Measurements from ENCODE around the gene IRAK2. TPM values are rescaled to one million over a fixed set of nuclear protein-coding genes. Genes with fewer than 3 reads are reported as not detected.

IRAK2 gene
- total and polyA plus RNA-seq, 3 experiments from 2014 or later = 5.0 to 10.3 (median 5.1) TPM

DNA sequence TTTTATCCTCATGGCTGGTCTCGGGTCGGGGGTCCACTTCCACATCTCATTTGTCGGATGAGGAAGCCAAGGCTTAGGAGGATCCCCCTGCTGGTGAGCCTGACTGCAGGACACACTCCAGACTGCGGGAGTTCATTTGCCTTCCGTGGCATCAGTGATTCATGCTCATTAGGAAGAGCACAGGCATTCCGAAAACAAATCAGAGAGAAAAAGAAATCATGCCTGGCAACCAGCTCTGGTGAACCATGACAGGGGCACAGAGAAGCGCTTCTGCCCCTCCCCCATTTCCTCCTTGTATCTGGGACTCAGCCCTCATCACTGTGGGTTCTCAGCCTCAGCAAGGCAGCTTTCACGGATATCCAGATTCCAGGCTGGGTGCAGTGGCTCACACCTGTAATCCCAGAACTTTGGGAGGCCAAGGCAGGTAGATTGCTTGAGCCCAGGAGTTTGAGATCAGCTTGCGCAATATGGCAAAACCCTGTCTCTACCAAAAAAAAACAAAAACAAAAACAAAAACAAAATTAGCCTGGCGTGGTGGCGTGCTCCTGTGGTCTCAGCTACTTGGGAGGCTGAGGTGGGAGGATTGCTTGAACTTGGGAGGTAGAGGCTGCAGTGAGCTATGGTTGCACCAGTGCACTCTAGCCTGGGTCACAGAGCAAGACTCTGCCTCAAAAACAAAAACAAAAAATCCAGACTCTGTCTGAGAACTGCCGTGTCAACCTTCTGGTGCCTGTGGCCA lies 28.4 kb downstream of the IRAK2 start:
- Mint-ChIP-seq H3K4me3 (peak overlapping the region; percentile 67 to 88 (median 84)), H3K4me1 (peaks cover 76 to 84% (median 79%) of the 10 kb centered on the region in 3 donors), H3K36me3 (peaks cover 0 to 4% (median 0%) of the 10 kb centered on the region in 3 donors), H3K27me3 (no peaks in the 10 kb centered on the region), H3K27ac (peak overlapping the region; percentile 98 to 99 (median 98)), H3K9me3 (no peaks in the 10 kb centered on the region)
- Histone ChIP-seq H3K27me3 (ENCODE audit: insufficient read depth, low read length, poor library complexity, severe bottlenecking) (no peaks in the 10 kb centered on the region), H3K4me3 (ENCODE audit: low read length) (peak overlapping the region; percentile 34), H3K9me3 (ENCODE audit: low read length) (no peaks in the 10 kb centered on the region), H3K27ac (ENCODE audit: low read depth, low read length) (peak overlapping the region; percentile 74), H3K4me1 (ENCODE audit: insufficient read depth, low read length) (peaks cover 91% of the 10 kb centered on the region), H3K36me3 (ENCODE audit: insufficient read depth, low read length) (no peaks in the 10 kb centered on the region)
- POLR2A ChIA-PET = interaction anchor here (0.6 to 1.9 kb wide), 2 partner anchors 49 kb away, joined by 6 to 7 read pairs; no protein-coding TSS in a partner anchor
- DNase-seq = peak; percentile 18 to 67 (median 42)
- CTCF ChIA-PET = interaction anchor here (1.2 to 3.1 kb wide), 7 partner anchors 11 to 71 kb away, joined by 3 to 16 read pairs (median 5); partner anchors contain the start of gene IRAK2

DNA sequence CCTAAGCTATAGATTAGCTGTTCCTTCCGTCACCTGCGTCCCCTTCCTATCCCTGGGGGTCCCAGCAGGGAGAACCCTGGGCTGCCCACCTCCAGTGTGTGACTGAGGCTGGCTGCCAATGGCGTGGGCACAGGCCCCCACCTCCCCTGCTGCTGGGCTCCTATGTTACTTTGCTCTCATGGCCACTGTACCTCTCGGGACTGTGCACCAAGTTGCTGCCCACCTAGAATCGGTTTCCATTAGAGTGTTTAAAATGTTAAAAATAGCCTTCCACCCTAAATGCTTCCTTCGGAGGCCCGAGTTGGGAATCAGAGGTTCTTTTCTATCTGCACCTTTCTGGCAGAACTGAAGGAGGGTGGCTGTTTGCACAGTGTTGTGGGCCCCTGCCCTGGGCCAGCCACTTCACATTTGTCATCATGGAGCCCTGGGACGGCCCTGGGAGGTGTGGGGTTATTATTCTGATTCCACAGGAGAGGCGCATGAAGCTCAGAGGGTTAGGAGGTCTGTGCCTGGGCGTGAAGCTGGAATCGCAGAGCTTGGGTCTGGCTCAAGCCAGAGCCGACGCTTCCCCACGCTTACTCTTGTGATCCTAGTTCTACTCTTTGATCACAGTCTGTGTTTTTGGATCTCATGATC lies 29.1 kb downstream of the IRAK2 start:
- peak overlapping the region; percentile 98 to 99 (median 98) for H3K27ac Mint-ChIP-seq
- Histone ChIP-seq H3K27ac (ENCODE audit: low read depth, low read length) (peak overlapping the region; percentile 74), H3K36me3 (ENCODE audit: insufficient read depth, low read length) (no peaks in the 10 kb centered on the region), H3K4me3 (ENCODE audit: low read length) (peak overlapping the region; percentile 57), H3K27me3 (ENCODE audit: insufficient read depth, low read length, poor library complexity, severe bottlenecking) (no peaks in the 10 kb centered on the region), H3K9me3 (ENCODE audit: low read length) (no peaks in the 10 kb centered on the region), H3K4me1 (ENCODE audit: insufficient read depth, low read length) (peaks cover 95% of the 10 kb centered on the region)
- ChIA-PET CTCF (interaction anchor here (0.7 to 3.1 kb wide), 16 partner anchors 8 to 261 kb away, joined by 3 to 16 read pairs (median 4); partner anchors contain the start of genes IRAK2, TATDN2 and VHL), POLR2A (interaction anchor here (0.6 to 1.9 kb wide), 8 partner anchors 25 to 1630 kb away, joined by 3 to 9 read pairs (median 4); partner anchors contain the start of genes MTMR14 and TATDN2)
- no peaks in the 10 kb centered on the region for H3K27me3 Mint-ChIP-seq
- peaks cover 0 to 2% (median 0%) of the 10 kb centered on the region in 3 donors for H3K36me3 Mint-ChIP-seq
- peaks cover 82 to 88% (median 83%) of the 10 kb centered on the region in 3 donors for H3K4me1 Mint-ChIP-seq
- DNase-seq = no peak
- H3K9me3 Mint-ChIP-seq = no peaks in the 10 kb centered on the region
- peak overlapping the region; percentile 67 to 88 (median 84) for H3K4me3 Mint-ChIP-seq

DNA sequence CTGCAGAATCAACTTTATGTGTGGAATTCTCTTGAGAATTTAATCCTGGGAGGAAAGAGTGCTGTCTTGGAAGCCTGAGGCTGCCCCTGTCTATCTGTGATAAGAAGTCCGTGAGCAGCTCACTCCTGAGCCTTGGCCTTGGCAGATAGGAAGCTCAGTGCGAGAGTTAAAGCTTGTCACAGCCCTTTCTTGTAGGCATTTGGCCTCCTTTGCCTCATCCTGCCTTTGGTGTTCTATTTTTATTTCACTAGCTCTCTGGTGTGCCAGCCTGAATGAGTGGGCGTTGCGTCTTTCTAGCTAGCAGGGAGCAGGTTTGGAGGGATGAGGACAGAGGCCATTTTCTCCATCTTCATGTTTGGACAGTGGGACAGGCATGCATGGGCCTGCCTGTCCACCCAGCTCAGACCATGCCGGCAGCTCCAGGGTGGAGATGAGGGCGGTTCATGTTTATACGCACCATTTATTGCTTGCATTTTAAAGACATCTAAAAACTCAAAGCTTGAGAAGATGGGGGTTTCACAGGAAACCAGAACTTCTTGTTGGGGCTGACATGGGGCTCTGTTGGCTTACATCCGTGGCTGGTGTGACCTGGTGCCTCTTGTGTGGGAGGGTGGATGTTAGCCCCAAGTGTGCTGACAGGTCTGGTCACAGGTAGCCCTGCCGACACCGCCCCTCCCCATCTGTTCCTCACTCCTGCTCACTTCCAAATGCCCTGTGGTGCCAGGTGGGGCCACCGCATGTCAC lies 29.8 kb downstream of the IRAK2 start:
- Histone ChIP-seq H3K36me3 (ENCODE audit: insufficient read depth, low read length) (no peaks in the 10 kb centered on the region), H3K9me3 (ENCODE audit: low read length) (no peaks in the 10 kb centered on the region), H3K27me3 (ENCODE audit: insufficient read depth, low read length, poor library complexity, severe bottlenecking) (no peaks in the 10 kb centered on the region), H3K27ac (ENCODE audit: low read depth, low read length) (peak overlapping the region; percentile 74), H3K4me3 (ENCODE audit: low read length) (peak overlapping the region; percentile 57), H3K4me1 (ENCODE audit: insufficient read depth, low read length) (peaks cover 95% of the 10 kb centered on the region)
- Mint-ChIP-seq H3K27ac (peak overlapping the region; percentile 98 to 99 (median 98)), H3K4me1 (peaks cover 82 to 88% (median 83%) of the 10 kb centered on the region in 3 donors), H3K36me3 (no peaks in the 10 kb centered on the region), H3K27me3 (no peaks in the 10 kb centered on the region), H3K4me3 (peak overlapping the region; percentile 52 to 88 (median 84)), H3K9me3 (no peaks in the 10 kb centered on the region)
- ChIA-PET CTCF (interaction anchor here (0.7 to 3.1 kb wide), 17 partner anchors 8 to 262 kb away, joined by 3 to 16 read pairs (median 4); partner anchors contain the start of genes IRAK2, TATDN2 and VHL), POLR2A (interaction anchor here (0.6 to 1.9 kb wide), 11 partner anchors 8 to 1629 kb away, joined by 3 to 12 read pairs (median 4); partner anchors contain the start of genes MTMR14, TATDN2 and VHL)
- peak; percentile 44 to 79 (median 73) for DNase-seq

DNA sequence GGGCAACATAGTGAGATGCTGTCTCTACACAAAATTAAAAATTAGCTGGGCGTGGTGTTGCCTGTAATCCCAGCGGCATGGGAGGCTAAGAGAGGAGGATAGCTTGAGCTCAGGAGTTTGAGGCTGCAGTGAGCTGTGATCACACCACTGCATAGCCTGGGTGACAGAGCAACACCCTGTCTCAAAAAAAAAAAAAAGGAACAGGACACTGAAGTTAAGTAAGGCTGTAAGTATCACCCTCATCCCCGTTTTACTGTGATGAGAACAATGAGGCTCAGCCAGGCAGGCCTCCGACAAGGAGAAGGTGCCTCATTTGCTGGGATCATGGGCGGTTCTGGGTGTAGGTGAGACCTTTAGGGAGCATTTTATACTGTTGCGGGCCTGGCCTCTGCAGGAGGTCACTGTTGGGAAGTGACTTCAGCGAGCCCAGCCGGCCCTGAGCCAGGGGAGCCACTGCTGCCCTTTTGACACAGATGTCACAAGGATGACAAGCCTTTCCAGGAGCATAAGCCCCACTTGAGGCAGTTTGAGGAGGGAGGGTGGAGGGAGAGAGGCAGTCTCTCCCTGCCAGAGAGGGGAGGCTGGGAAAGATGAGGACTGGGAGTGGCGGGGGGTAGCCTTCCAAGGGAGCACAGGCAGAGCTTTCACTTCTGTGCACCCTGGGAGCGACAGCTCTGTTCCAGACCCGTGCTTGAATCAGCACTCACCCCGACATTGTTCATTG lies 30.8 kb downstream of the IRAK2 start:
- Histone ChIP-seq H3K27me3 (ENCODE audit: insufficient read depth, low read length, poor library complexity, severe bottlenecking) (no peaks in the 10 kb centered on the region), H3K4me1 (ENCODE audit: insufficient read depth, low read length) (peaks cover 94% of the 10 kb centered on the region), H3K4me3 (ENCODE audit: low read length) (peak overlapping the region; percentile 57), H3K9me3 (ENCODE audit: low read length) (no peaks in the 10 kb centered on the region), H3K27ac (ENCODE audit: low read depth, low read length) (peak overlapping the region; percentile 74), H3K36me3 (ENCODE audit: insufficient read depth, low read length) (no peaks in the 10 kb centered on the region)
- H3K9me3 Mint-ChIP-seq = no peaks in the 10 kb centered on the region
- H3K27ac Mint-ChIP-seq = peak overlapping the region; percentile 98 to 99 (median 98)
- H3K27me3 Mint-ChIP-seq = no peaks in the 10 kb centered on the region
- peak overlapping the region; percentile 52 to 88 (median 84) for H3K4me3 Mint-ChIP-seq
- DNase-seq = no peak
- ChIA-PET POLR2A (interaction anchor here (0.7 to 1.9 kb wide), 5 partner anchors 9 to 47 kb away, joined by 3 to 9 read pairs (median 6); no protein-coding TSS in a partner anchor), CTCF (interaction anchor here (1.1 to 3.1 kb wide), 5 partner anchors 9 to 263 kb away, joined by 3 to 16 read pairs (median 4); partner anchors contain the start of gene IRAK2)
- H3K4me1 Mint-ChIP-seq = peaks cover 75 to 86% (median 75%) of the 10 kb centered on the region in 3 donors
- H3K36me3 Mint-ChIP-seq = no peaks in the 10 kb centered on the region

DNA sequence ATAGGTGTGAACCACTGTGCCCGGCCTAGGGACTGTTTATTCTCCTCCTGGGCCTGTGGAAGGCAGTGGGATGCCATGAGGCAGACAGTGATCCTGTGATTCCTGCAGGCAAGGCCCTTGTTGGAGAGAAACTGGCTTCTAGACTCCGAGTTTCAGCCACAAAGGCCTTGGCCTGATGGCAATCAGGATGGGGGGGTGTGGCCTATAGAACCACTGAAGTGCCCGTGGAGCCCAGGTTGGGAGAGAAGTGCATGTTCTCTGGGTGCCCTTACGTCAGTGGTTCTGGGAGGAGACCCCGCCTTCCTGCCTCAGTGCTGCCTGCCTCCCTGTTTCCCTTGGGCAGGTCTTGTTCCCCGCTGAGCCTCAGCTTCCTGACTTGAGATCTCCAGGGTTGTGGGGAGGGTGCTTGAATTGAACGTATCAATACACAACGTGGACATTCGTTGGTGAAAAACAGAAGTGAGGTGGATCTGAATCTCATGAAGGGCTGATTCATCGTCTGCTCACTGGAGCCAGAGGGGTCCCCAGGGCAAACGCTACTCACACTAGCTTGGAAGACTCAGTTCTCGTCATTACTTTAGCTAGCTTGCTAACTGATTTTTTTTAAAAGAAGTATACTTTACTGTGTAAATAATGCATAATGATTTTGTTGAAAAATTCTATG lies 31.8 kb downstream of the IRAK2 start:
- ChIA-PET CTCF (no interaction called here), POLR2A (no interaction called here)
- no peaks in the 10 kb centered on the region for H3K9me3 ChIP-seq (ENCODE audit: low read length)
- Mint-ChIP-seq H3K27me3 (no peaks in the 10 kb centered on the region), H3K4me3 (peak overlapping the region in 4 of 7 donors; percentile 23 to 51 (median 37)), H3K9me3 (no peaks in the 10 kb centered on the region), H3K4me1 (peaks cover 73 to 86% (median 77%) of the 10 kb centered on the region in 3 donors), H3K27ac (peak overlapping the region; percentile 81 to 99 (median 98)), H3K36me3 (peaks cover 3 to 9% (median 4%) of the 10 kb centered on the region in 3 donors)
- no peaks in the 10 kb centered on the region for H3K27me3 ChIP-seq (ENCODE audit: insufficient read depth, low read length, poor library complexity, severe bottlenecking)
- no peak overlapping the region for H3K4me3 ChIP-seq (ENCODE audit: low read length)
- H3K27ac ChIP-seq (ENCODE audit: low read depth, low read length) = peak overlapping the region; percentile 4
- H3K36me3 ChIP-seq (ENCODE audit: insufficient read depth, low read length) = no peaks in the 10 kb centered on the region
- no peak for DNase-seq
- peaks cover 85% of the 10 kb centered on the region for H3K4me1 ChIP-seq (ENCODE audit: insufficient read depth, low read length)

DNA sequence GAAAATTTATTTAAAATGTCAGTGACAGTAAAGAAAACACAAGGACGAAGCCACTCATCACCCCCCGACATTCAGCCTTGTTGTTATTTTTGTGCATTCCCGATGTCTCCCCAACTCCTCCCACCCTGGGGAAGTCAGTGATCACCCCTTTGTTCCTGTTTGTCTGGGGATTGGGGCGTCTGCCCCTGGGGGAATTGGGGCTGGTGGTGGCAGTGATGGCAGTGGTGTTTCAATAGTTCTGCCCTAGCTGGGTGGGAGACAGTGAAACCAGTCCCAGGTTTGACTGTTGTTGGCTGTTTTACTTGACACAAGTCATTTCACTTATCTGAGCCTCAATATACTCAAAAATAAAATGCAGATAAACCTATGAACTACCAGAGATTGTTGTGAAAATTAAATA lies 33.5 kb downstream of the IRAK2 start:
- H3K4me1 Mint-ChIP-seq = peaks cover 62 to 74% (median 70%) of the 10 kb centered on the region in 3 donors
- ChIA-PET POLR2A (no interaction called here), CTCF (interaction anchor here (1.2 to 2.7 kb wide), 2 partner anchors 21 to 25 kb away, joined by 3 to 13 read pairs; no protein-coding TSS in a partner anchor)
- DNase-seq = no peak
- no peaks in the 10 kb centered on the region for H3K36me3 ChIP-seq (ENCODE audit: insufficient read depth, low read length)
- peak overlapping the region; percentile 92 to 100 (median 95) for H3K27ac Mint-ChIP-seq
- H3K4me3 Mint-ChIP-seq = peak overlapping the region in 3 of 7 donors; percentile 68 to 79 (median 77)
- H3K27me3 ChIP-seq (ENCODE audit: insufficient read depth, low read length, poor library complexity, severe bottlenecking) = no peaks in the 10 kb centered on the region
- H3K9me3 ChIP-seq (ENCODE audit: low read length) = no peaks in the 10 kb centered on the region
- peak overlapping the region; percentile 32 for H3K4me3 ChIP-seq (ENCODE audit: low read length)
- H3K27me3 Mint-ChIP-seq = no peaks in the 10 kb centered on the region
- H3K36me3 Mint-ChIP-seq = peaks cover 8 to 18% (median 11%) of the 10 kb centered on the region in 3 donors
- no peaks in the 10 kb centered on the region for H3K9me3 Mint-ChIP-seq
- no peak overlapping the region for H3K27ac ChIP-seq (ENCODE audit: low read depth, low read length)
- peaks cover 68% of the 10 kb centered on the region for H3K4me1 ChIP-seq (ENCODE audit: insufficient read depth, low read length)
